Hematopoietic multipotent progenitor cell treated with erythropoietin and hydrocortisone succinate and interleukin-3 and kit ligand, for 6 days (in vitro differentiated cells): ENCODE measurements around the gene AKT3.
"Not testable (repeated sequence)": the region's sequence is repeated elsewhere in the genome, so short reads cannot be mapped to it uniquely, and the experiment has no call there.

Source experiments
- DNase-seq: peaks from one replicate; pipeline ENCODE4 v3.0.0-alpha.2; 2015

The AKT3 gene

GRCh38 chr1:243772361-243773050 lies 77.5 kb downstream of the AKT3 start:
- DNase-seq: not testable (repeated sequence)

DNA sequence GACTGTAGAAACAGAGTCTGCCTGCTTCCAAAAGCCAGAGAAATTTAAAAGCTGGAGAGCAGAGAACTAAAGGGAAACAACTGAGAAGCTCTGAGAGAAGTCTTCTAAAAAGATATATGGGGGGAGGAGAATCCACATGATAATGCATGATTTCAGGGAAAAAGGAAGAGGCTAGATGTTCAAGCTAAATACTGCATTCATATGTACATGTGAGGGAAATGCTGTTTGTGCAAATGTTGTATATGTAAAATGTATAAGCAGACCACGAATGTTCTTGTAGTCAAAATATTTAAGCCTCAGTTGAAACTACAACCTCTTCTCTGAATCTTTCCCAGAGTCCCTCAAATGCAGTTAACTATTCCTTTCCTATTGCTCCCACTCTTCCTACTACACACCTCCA lies 79.2 kb downstream of the AKT3 start:
- DNase-seq: no peak

GRCh38 chr1:243765676-243766075 lies 84.4 kb downstream of the AKT3 start:
- no peak for DNase-seq

DNA sequence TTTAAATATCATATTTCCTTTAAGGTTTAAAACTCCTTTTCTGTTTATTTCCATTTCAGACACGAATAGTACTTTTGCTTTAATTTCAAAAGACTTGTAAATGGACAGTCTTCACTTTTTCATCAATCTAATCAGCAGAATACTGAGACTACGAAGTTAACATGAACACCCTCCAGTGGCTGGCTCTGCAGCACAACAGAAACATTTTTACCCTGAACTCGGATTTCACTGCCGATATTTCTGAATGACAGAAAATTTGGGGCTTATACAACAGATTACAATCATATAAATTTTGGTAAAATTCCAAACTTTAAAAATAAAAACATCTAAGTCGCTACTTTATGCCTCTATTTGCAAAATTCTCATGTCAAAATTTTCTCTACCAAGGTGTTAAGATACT lies 86.2 kb downstream of the AKT3 start:
- no peak for DNase-seq

GRCh38 chr1:243758647-243759046 lies 91.4 kb downstream of the AKT3 start:
- no peak for DNase-seq

- DNase-seq: no peak
Measured at GRCh38 chr1:243756529-243756928, 93.5 kb downstream of the AKT3 start.

DNA sequence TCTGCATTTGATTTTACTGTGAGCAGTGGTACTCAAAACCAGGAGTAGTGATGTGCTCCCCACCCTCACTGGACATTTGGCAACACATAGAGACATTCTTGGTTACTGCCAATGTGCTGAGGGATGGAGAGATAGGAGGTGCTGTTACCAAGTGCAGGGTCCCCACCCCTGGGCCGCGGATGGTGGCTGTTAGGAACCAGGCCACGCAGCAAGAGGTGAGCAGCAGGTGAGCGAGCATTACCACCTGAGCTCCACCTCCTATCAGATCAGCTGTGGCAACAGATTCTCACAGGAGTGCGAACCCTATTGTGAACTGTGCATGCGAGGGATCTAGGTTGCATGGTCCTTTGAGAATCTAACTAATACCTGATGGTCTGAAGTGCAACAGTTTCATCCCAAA lies 95.7 kb downstream of the AKT3 start:
- DNase-seq: no peak

GRCh38 chr1:243751506-243751905 lies 98.5 kb downstream of the AKT3 start:
- no peak for DNase-seq

GRCh38 chr1:243748706-243749283 lies 101.2 kb downstream of the AKT3 start:
- DNase-seq: peak; percentile 89

- DNase-seq: no peak
Measured at GRCh38 chr1:243748227-243748626, 101.8 kb downstream of the AKT3 start.

GRCh38 chr1:243746751-243747150 lies 103.3 kb downstream of the AKT3 start:
- DNase-seq: no peak

DNA sequence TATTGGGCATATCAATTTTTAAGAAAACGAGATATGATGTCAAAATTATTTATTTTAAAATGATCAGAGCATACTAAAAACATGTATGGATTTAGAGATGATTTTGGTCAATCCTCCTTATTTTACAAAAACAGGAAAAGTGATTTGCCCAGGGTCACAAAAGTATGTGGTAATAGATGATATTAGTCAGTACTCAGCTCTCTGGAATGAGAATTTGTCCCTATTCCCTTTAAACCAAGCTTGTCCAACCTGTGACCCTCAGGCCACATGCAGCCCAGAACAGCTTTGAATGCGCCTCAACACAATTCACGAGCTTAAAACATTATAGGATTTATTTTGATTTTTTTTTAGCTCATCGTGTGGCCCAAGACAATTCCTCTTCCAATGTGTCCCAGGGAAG lies 104.7 kb downstream of the AKT3 start:
- DNase-seq: no peak

GRCh38 chr1:243742819-243743218 lies 107.2 kb downstream of the AKT3 start:
- DNase-seq: no peak

DNA sequence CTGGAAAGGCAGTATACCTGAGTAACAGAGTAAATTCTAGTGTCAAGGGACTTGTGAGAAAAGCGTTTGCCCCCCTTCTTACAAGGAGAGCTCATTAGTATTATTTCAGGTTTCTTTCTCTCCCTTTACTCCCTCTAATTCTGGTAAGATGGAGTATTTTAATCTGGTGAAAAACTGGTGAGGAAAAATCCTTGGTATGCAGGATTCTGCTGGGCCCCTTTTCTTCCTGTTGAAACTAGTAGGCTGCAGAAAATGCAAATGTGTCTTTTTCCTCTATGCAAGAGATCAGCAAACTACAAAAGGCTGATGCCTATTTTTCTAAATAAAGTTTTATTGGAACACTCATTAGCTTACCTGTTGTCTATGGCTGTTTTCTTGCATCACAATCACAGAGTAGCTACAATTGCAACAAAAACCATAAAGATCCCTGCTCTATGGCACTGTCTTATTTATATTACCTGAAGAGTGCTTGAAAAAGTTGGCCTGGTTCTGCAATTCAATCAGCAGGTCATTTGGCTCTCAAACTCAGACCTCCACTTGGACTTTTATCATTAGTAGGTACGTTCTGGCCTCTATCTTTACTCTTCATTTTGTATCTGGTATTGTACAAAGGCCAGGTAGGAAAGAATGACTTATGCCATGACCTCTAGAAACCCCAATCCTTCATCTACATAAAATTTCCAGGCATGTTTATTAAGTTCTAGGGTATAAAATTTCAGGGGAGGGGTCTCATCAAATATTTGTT lies 109.6 kb downstream of the AKT3 start:
- DNase-seq: no peak

DNA sequence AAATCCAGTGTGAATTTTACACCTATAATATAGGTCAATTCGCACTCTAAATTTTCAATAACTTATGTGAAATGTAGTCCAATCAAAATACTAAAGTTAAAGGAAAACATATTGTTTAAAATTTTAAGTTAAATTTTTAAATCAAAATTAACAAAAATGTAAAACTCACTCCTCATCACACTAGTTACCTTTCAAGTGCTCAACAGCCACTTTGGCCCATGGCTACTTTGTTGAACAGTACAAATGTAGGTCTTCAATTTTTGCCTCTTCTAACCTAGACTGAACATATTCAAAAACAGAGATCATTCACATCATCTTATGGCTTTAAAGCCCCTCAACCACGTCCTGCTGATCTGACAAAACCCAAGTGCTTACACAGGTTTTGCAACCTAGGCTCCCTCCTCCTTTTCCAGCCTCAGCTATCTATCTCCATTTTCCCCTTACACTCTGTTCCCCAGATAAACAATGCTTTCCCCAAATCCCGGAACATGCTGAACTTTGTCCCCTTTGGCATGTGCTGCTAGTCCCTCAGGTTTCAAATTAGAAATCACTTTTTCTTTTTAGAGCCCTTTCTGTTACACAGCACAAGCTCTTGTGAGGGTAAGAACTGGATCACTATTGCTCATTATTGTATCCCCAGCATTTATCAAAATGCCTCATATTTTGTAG lies 110.6 kb downstream of the AKT3 start:
- DNase-seq: no peak

DNA sequence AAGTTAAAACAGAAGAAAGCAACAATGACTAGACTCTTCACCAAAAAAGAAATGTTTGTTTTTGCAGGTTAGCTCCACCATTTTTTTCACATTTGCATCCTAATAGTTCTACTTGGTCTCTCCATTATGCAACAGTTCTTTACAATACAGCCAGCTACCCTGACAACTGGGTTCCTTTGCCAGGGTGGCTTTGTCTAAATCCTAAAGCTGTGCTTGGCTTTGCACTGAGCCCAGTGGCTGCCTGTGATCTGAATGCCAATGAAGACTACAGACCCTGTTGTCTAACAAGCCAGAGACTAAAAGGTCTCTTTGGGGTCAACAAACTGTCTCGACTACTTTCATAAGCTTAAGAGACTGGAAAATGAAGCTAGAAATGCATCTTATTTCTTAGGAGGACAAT lies 112.0 kb downstream of the AKT3 start:
- no peak for DNase-seq

DNA sequence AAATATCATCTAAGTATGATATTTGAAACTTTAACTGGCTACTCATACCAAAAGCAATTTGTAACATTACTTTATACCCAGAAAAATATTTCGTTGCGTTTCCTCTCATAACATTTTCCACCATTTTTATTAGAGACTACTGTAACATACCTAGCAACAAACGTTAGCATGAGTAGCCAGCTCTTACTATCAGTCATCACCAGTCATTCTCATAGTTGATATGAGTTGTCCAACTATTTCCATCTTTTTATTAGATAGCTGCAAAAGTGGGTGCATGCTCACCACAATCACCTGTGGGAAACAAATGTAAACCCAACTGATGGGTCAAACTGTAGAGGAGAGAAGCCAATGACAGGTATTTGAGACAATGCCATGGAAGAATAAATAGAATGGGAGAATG lies 114.6 kb downstream of the AKT3 start:
- no peak for DNase-seq

- DNase-seq: peak; percentile 33
Measured at GRCh38 chr1:243734308-243734695, 115.7 kb downstream of the AKT3 start.

DNA sequence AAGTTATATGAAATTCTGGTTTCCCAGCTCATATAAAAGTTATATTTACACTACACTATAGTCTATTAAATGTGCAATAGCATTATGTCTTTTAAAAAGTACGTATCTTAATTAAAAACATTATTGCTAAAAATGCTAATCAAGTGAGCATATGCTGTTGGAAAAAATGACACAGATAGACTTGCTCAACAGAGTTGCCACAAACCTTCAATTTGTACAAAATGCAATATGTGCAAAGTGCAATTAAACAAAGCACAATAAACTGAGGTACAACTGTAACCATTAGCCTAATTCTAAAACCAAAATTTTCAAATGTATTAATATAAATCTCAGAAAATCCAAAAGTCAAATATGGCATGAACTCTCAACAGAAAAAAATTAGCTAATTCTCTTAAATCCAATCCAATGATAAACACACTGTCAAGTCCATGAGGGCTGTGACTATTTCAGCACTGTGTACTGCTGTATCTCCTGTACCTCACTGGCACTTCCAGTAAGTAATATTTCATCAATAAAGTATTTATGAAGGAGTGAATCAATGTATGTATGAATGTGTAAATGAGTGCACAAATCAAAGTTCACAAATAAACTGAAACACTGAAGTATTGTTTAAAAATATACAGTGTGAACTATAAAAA lies 116.3 kb downstream of the AKT3 start:
- DNase-seq: no peak

GRCh38 chr1:243732637-243733036 lies 117.4 kb downstream of the AKT3 start:
- DNase-seq: no peak

- DNase-seq: peak; percentile 52
Measured at GRCh38 chr1:243731974-243732625, 117.9 kb downstream of the AKT3 start.

DNA sequence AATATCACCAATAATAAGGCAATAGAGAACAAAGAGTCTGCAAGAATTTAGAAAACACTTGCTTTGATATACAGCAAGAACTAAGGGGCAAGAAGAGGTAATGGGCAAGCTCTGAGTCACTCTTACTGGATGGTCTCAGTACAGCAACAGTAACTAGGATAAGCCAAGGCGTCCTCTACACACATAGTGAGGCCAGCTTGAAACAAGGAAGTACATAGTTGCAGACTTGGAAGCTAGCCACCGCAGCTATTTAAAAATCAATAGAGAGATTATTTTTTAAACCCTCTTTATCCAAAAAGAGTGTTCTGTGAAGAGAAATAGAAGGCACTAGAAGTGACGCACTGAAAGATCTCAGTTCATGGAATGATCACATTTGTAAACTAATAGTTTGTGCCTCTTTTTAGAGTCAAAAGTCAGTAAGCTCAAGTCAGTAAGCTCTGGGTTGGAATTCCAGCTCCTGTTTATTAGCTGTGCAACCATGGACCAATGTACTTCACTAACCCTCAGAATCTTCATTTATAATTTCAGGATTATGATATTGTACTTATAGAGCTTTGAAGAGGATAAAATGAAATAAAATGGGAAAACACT lies 118.6 kb downstream of the AKT3 start:
- peak; percentile 26 for DNase-seq
